Hepatocyte (in vitro differentiated cells): Measurements from ENCODE around the gene OR5B21. TPM values are rescaled to one million over a fixed set of nuclear protein-coding genes. Genes with fewer than 3 reads are reported as not detected.

Experiments used
- DNase-seq: peaks from one replicate; pipeline ENCODE4 v3.0.0-alpha.2; 2016; ENCODE audit warnings: low spot score
- H2AFZ ChIP-seq: fragments of 200-600 bp; sonication (generic); 2 replicates; pipeline ENCODE4 v1.6.0; 2016; ENCODE audit warnings: antibody characterized with exemption, mild to moderate bottlenecking
- H3K27ac ChIP-seq: fragments of 200-600 bp; sonication (generic); 2 replicates; pipeline ENCODE4 v1.5.1; 2016; ENCODE audit warnings: mild to moderate bottlenecking
- H3K27me3 ChIP-seq: fragments of 200-600 bp; sonication (generic); 2 replicates; pipeline ENCODE4 v1.6.1; 2016
- H3K36me3 ChIP-seq: fragments of 200-600 bp; sonication (generic); replicated peaks from 2 replicates; pipeline ENCODE4 v1.5.1; 2016; ENCODE audit warnings: low read depth; ENCODE audit not compliant: insufficient read depth
- H3K4me1 ChIP-seq: fragments of 200-600 bp; sonication (generic); 2 replicates; pipeline ENCODE4 v1.5.1; 2016; ENCODE audit warnings: mild to moderate bottlenecking, moderate library complexity; ENCODE audit not compliant: insufficient read depth
- H3K4me2 ChIP-seq: fragments of 200-600 bp; sonication (generic); 2 replicates; pipeline ENCODE4 v1.6.0; 2016
- H3K4me3 ChIP-seq: fragments of 200-600 bp; sonication (generic); 2 replicates; pipeline ENCODE4 v1.5.1; 2016; ENCODE audit warnings: mild to moderate bottlenecking
- H3K79me2 ChIP-seq: fragments of 200-600 bp; sonication (generic); 2 replicates; pipeline ENCODE4 v1.6.0; 2017; ENCODE audit warnings: mild to moderate bottlenecking
- H3K9me2 ChIP-seq: fragments of 200-600 bp; sonication (generic); replicated peaks from 2 replicates; pipeline ENCODE4 v1.6.0; 2017; ENCODE audit warnings: mild to moderate bottlenecking; ENCODE audit not compliant: insufficient read depth
- H3K9me3 ChIP-seq: fragments of 200-600 bp; sonication (generic); 2 replicates; pipeline ENCODE4 v1.5.1; 2016; ENCODE audit warnings: low read depth, mild to moderate bottlenecking
- H4K20me1 ChIP-seq: fragments of 200-600 bp; sonication (generic); 2 replicates; pipeline ENCODE4 v1.6.0; 2016; ENCODE audit warnings: mild to moderate bottlenecking; ENCODE audit not compliant: insufficient read depth, poor library complexity, severe bottlenecking
- EZH2 ChIP-seq: fragments of 200-600 bp; sonication (generic); IDR thresholded peaks from 2 replicates; pipeline ENCODE4 v1.6.1; 2016; ENCODE audit warnings: antibody characterized with exemption, mild to moderate bottlenecking, borderline replicate concordance
- EZH2phosphoT487 ChIP-seq: fragments of 200-600 bp; sonication (generic); IDR thresholded peaks from one replicate; pipeline ENCODE4 v1.6.1; 2018; ENCODE audit warnings: antibody characterized with exemption, mild to moderate bottlenecking, low read depth, moderate library complexity; ENCODE audit not compliant: unreplicated experiment, severe bottlenecking
- WGBS: methylation state at CpG from one replicate; pipeline ENCODE4 v1.1.6; 2016; ENCODE audit warnings: low lambda C conversion rate; ENCODE audit errors: missing lambda C conversion rate; 5-methylcytosine and 5-hydroxymethylcytosine counted together
- polyA plus RNA-seq: library from polyadenylated mRNA; unstranded; fragments of >200 nt; fragmentation: Nextera tagmentation; extraction: Ambion mirVana; gene quantifications from 2 replicates; pipeline ENCODE4 v1.2.1, GENCODE V29; 2016
- total RNA-seq: library from RNA; depleted of rRNA; stranded (reverse); fragments of >200 nt; gene quantifications from 2 replicates; pipeline ENCODE4 v1.2.3, GENCODE V29; 2014
- TF ChIP-seq, protein P1 (sequence below): fragments of 200-600 bp; sonication (generic); IDR thresholded peaks from 2 replicates; pipeline ENCODE4 v1.5.1; 2016; ENCODE audit warnings: antibody characterized with exemption, mild to moderate bottlenecking; ENCODE audit not compliant: poor library complexity

OR5B21 gene
- total and polyA plus RNA-seq, 2 experiments from 2014 or later = not detected

- DNase-seq = no peak
- no peaks in the 10 kb centered on the region for H3K9me2 ChIP-seq
- H3K36me3 ChIP-seq = no peaks in the 10 kb centered on the region
- WGBS = 81% methylated on average over 2 of the region's 2 CpGs
- no peaks in the 10 kb centered on the region for H3K4me1 ChIP-seq
- TF ChIP-seq EZH2 (no peak), EZH2phosphoT487 (no peak)
- TF ChIP-seq, protein P1, sequence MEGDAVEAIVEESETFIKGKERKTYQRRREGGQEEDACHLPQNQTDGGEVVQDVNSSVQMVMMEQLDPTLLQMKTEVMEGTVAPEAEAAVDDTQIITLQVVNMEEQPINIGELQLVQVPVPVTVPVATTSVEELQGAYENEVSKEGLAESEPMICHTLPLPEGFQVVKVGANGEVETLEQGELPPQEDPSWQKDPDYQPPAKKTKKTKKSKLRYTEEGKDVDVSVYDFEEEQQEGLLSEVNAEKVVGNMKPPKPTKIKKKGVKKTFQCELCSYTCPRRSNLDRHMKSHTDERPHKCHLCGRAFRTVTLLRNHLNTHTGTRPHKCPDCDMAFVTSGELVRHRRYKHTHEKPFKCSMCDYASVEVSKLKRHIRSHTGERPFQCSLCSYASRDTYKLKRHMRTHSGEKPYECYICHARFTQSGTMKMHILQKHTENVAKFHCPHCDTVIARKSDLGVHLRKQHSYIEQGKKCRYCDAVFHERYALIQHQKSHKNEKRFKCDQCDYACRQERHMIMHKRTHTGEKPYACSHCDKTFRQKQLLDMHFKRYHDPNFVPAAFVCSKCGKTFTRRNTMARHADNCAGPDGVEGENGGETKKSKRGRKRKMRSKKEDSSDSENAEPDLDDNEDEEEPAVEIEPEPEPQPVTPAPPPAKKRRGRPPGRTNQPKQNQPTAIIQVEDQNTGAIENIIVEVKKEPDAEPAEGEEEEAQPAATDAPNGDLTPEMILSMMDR = no peak
- no peak overlapping the region for H3K4me3 ChIP-seq
- no peaks in the 10 kb centered on the region for H4K20me1 ChIP-seq
- H3K79me2 ChIP-seq = no peaks in the 10 kb centered on the region
- no peak overlapping the region for H2AFZ ChIP-seq
- H3K9me3 ChIP-seq = no peaks in the 10 kb centered on the region
- H3K27me3 ChIP-seq = no peaks in the 10 kb centered on the region
- no peak overlapping the region for H3K4me2 ChIP-seq
- no peak overlapping the region for H3K27ac ChIP-seq
These were observed 9.4 kb downstream of the OR5B21 start for GRCh38 chr11:58498464-58498863.

GRCh38 chr11:58497951-58498350 lies 10.0 kb downstream of the OR5B21 start:
- no peaks in the 10 kb centered on the region for H3K79me2 ChIP-seq
- H4K20me1 ChIP-seq = no peaks in the 10 kb centered on the region
- H3K4me1 ChIP-seq = no peaks in the 10 kb centered on the region
- TF ChIP-seq EZH2 (no peak), EZH2phosphoT487 (no peak)
- TF ChIP-seq, protein P1 = no peak
- H3K9me2 ChIP-seq = no peaks in the 10 kb centered on the region
- no peaks in the 10 kb centered on the region for H3K27me3 ChIP-seq
- H2AFZ ChIP-seq = no peak overlapping the region
- no peaks in the 10 kb centered on the region for H3K36me3 ChIP-seq
- H3K4me3 ChIP-seq = no peak overlapping the region
- WGBS = 85% methylated on average over 2 of the region's 2 CpGs
- H3K9me3 ChIP-seq = no peaks in the 10 kb centered on the region
- no peak overlapping the region for H3K4me2 ChIP-seq
- DNase-seq = no peak
- no peak overlapping the region for H3K27ac ChIP-seq

DNA sequence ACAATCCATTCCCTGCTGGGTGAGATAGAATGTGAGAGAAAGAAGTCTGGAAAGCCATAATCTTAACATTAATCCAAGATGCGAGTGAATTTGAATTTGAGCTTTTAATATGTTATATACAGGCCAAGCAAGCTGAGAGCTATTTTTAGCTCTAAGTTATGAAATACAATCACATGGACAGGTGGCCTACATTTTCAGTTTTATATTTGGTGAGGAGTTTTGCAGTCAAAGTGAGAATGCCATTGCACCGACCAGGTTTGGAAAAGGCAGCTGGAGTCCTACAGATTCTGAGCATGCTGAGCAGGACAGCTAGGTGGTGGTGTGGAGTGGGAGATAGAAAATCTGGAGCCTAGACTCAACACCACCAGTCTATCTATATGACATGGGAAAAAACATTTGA lies 12.0 kb downstream of the OR5B21 start:
- H3K36me3 ChIP-seq = no peaks in the 10 kb centered on the region
- no peaks in the 10 kb centered on the region for H3K4me1 ChIP-seq
- no peaks in the 10 kb centered on the region for H4K20me1 ChIP-seq
- TF ChIP-seq EZH2 (no peak), EZH2phosphoT487 (no peak)
- TF ChIP-seq, protein P1 = no peak
- no peaks in the 10 kb centered on the region for H3K9me2 ChIP-seq
- no peak for DNase-seq
- no peak overlapping the region for H2AFZ ChIP-seq
- 85% methylated on average over 2 of the region's 2 CpGs for WGBS
- no peak overlapping the region for H3K27ac ChIP-seq
- H3K4me2 ChIP-seq = no peak overlapping the region
- no peaks in the 10 kb centered on the region for H3K79me2 ChIP-seq
- H3K4me3 ChIP-seq = no peak overlapping the region
- H3K27me3 ChIP-seq = no peaks in the 10 kb centered on the region
- no peaks in the 10 kb centered on the region for H3K9me3 ChIP-seq

GRCh38 chr11:58494101-58494500 lies 13.8 kb downstream of the OR5B21 start:
- no peak for DNase-seq
- H3K4me1 ChIP-seq = no peaks in the 10 kb centered on the region
- no peaks in the 10 kb centered on the region for H3K79me2 ChIP-seq
- no peaks in the 10 kb centered on the region for H3K9me2 ChIP-seq
- no peak overlapping the region for H2AFZ ChIP-seq
- no peaks in the 10 kb centered on the region for H3K36me3 ChIP-seq
- TF ChIP-seq EZH2phosphoT487 (no peak), EZH2 (no peak)
- TF ChIP-seq, protein P1 = no peak
- H3K27me3 ChIP-seq = no peaks in the 10 kb centered on the region
- no peaks in the 10 kb centered on the region for H4K20me1 ChIP-seq
- no peak overlapping the region for H3K27ac ChIP-seq
- no peak overlapping the region for H3K4me3 ChIP-seq
- H3K4me2 ChIP-seq = no peak overlapping the region
- no peaks in the 10 kb centered on the region for H3K9me3 ChIP-seq
